ENCODE results near the gene BEAN1.

DNA sequence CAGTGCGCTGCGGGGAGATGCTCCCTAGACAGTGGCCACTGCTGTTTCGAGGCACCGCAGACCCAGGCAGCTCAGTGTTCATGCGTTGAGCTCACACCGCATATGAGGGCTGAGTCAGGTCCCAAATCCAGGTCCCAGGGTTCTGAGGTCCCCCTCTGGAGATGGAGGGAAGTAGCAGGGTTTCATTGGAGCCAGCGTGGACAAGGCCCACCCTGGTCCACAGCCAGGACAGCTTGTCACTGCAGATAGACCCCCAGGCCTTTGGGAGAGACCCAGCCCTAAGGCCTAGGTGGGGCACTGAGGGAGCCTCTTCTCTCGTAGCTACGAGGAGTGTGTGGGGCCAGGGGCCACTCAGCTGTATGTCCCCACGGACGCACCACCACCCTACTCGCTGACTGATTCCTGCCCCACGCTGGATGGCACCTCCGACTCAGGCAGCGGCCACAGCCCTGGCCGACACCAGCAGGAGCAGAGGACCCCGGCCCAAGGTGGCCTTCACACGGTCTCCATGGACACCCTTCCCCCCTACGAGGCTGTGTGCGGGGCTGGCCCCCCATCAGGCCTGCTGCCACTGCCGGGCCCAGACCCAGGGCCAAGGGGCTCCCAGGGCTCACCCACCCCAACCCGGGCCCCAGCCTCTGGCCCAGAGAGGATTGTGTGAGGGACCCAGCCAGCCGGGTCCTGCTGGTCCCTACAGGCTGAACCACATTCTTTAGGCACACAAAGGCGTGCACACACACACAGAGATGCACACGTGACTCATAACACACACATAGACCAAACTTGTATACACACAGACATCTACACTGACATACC, 53.4 kb downstream of the BEAN1 start:
- TF ChIP-seq, protein P1, sequence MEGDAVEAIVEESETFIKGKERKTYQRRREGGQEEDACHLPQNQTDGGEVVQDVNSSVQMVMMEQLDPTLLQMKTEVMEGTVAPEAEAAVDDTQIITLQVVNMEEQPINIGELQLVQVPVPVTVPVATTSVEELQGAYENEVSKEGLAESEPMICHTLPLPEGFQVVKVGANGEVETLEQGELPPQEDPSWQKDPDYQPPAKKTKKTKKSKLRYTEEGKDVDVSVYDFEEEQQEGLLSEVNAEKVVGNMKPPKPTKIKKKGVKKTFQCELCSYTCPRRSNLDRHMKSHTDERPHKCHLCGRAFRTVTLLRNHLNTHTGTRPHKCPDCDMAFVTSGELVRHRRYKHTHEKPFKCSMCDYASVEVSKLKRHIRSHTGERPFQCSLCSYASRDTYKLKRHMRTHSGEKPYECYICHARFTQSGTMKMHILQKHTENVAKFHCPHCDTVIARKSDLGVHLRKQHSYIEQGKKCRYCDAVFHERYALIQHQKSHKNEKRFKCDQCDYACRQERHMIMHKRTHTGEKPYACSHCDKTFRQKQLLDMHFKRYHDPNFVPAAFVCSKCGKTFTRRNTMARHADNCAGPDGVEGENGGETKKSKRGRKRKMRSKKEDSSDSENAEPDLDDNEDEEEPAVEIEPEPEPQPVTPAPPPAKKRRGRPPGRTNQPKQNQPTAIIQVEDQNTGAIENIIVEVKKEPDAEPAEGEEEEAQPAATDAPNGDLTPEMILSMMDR (IDR thresholded peaks at IDR 0.05; ENCODE audit: borderline replicate concordance, extremely low read depth, low read length, poor library complexity, severe bottlenecking): no peak
- no peak for TF ChIP-seq EZH2 (IDR thresholded peaks at IDR 0.05; ENCODE audit: borderline replicate concordance, low read depth, low read length, severe bottlenecking)
